Gastrocnemius medialis (tissue), 4 donors: ENCODE measurements around the gene GAL3ST1. TPM values are rescaled to one million over a fixed set of nuclear protein-coding genes. Genes with fewer than 3 reads are reported as not detected.

Source experiments
- ATAC-seq, 2 donors: fragments of 150-250 bp; one replicate each; pipeline ENCODE4 v1.9.1; 2016
- DNase-seq, 2 donors: peaks; one replicate each; pipeline ENCODE4 v3.0.0-alpha.2; 2019
- H3K27ac ChIP-seq, 4 donors: fragments of 200-600 bp; sonication (generic); 1 replicate in 1 of 4; 2 replicates in 3 of 4; pipeline ENCODE4 v1.5.1; 2016 to 2018; ENCODE audit warnings: mild to moderate bottlenecking in 2 of 4, moderate library complexity in 1 of 4
- H3K27me3 ChIP-seq, 3 donors: fragments of 200-600 bp; sonication (generic) in 2 of 3; 1 replicate in 1 of 3; 2 replicates in 2 of 3; pipeline versions ENCODE4 v1.5.1 to v1.6.0; 2016 to 2019; ENCODE audit warnings: mild to moderate bottlenecking in 1 of 3, moderate library complexity in 1 of 3
- H3K36me3 ChIP-seq, 2 donors: fragments of 200-600 bp; sonication (generic) in 1 of 2; one replicate each; pipeline ENCODE4 v1.5.1; 2017 to 2018
- H3K4me1 ChIP-seq, 2 donors: fragments of 200-600 bp; sonication (generic) in 1 of 2; one replicate each; pipeline ENCODE4 v1.5.1; 2016 to 2017; ENCODE audit warnings: mild to moderate bottlenecking in 2 of 2
- H3K4me3 ChIP-seq, 4 donors: fragments of 200-600 bp; sonication (generic) in 3 of 4; 1 replicate in 1 of 4; 2 replicates in 3 of 4; pipeline ENCODE4 v1.5.1; 2016 to 2019; ENCODE audit warnings: mild to moderate bottlenecking in 2 of 4
- H3K9me3 ChIP-seq, 3 donors: fragments of 200-600 bp; sonication (generic) in 2 of 3; 1 replicate in 1 of 3; 2 replicates in 2 of 3; pipeline ENCODE4 v1.5.1; 2016 to 2019
- CTCF ChIP-seq, 5 experiments: fragments of 450-650 bp in 3 of 5; fragments of 200-600 bp in 2 of 5; sonication (generic) in 2 of 5; IDR thresholded peaks in 4 of 5; conservative IDR thresholded peaks in 1 of 5; 1 replicate in 4 of 5; 2 replicates in 1 of 5; pipeline ENCODE4 v1.5.1; 2016 to 2019; ENCODE audit warnings: antibody characterized with exemption in 5 of 5, mild to moderate bottlenecking in 3 of 5, moderate library complexity in 3 of 5
- POLR2A ChIP-seq, 2 donors: fragments of 450-650 bp; IDR thresholded peaks; one replicate each; pipeline ENCODE4 v1.6.1; 2017; ENCODE audit warnings: antibody characterized with exemption in 2 of 2, mild to moderate bottlenecking in 2 of 2, moderate library complexity in 2 of 2
- in situ Hi-C, 4 donors: fragments of 200-750 bp; cut with MboI; loops; one replicate each; pipeline versions ENCODE4 v1.15.0 to v1.8.0; 2017; ENCODE audit warnings: low sequenced_read_pairs in 4 of 4
- intact Hi-C: fragments of 100-400 bp; cut with DNase I; formaldehyde crosslinking; loops from one replicate; pipeline ENCODE4 v1.15.1; 2023; ENCODE audit warnings: low total_unique reads
- total RNA-seq, 4 donors: library from RNA; depleted of rRNA; stranded (reverse); fragments of >200 nt; gene quantifications; one replicate each; pipeline versions ENCODE4 v1.1.0 to v1.2.3, GENCODE V29; 2016

Gene GAL3ST1
- total RNA-seq, 4 donors from 2014 or later = 0.29 to 2.0 (median 1.2) TPM

DNA sequence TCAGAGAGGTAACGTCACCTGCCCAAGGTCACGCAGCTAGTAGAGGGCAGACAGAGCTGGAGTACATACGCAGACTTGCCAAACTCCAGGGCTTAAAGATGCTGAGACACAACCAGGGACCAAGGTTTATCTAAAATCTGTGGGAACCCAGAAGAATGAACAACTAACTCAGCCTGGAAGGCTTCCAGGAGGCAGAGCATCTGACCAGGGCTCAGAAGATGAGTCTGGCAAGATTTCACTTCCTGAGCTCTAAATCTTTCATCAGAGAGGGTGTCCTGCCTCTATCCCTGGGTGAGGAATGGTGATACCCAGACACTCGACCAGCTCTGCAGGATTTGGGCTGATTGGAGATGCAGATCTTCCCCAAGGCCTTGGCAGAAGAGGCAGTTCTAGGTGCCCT lies 9.1 kb downstream of the GAL3ST1 start:
- no peak overlapping the region for H3K27ac ChIP-seq
- no peaks in the 10 kb centered on the region for H3K36me3 ChIP-seq
- no peaks in the 10 kb centered on the region for H3K4me1 ChIP-seq
- intact Hi-C loops (no loop called here), in situ Hi-C loops (no loop called here)
- H3K9me3 ChIP-seq = no peaks in the 10 kb centered on the region
- H3K4me3 ChIP-seq = no peak overlapping the region
- TF ChIP-seq CTCF (IDR thresholded peaks at IDR 0.05 in 4 of 5, conservative IDR thresholded peaks at IDR 0.05 in 1 of 5) = no peak
- TF ChIP-seq POLR2A (IDR thresholded peaks at IDR 0.05) = no peak
- no peaks in the 10 kb centered on the region for H3K27me3 ChIP-seq
- ATAC-seq (no peak), DNase-seq (no peak)

- H3K4me3 ChIP-seq = no peak overlapping the region
- no peaks in the 10 kb centered on the region for H3K27me3 ChIP-seq
- TF ChIP-seq CTCF (IDR thresholded peaks at IDR 0.05 in 4 of 5, conservative IDR thresholded peaks at IDR 0.05 in 1 of 5) (no peak), POLR2A (IDR thresholded peaks at IDR 0.05) (no peak)
Observed at GRCh38 chr22:30564761-30565119, 9.7 kb downstream of the GAL3ST1 start.

DNA sequence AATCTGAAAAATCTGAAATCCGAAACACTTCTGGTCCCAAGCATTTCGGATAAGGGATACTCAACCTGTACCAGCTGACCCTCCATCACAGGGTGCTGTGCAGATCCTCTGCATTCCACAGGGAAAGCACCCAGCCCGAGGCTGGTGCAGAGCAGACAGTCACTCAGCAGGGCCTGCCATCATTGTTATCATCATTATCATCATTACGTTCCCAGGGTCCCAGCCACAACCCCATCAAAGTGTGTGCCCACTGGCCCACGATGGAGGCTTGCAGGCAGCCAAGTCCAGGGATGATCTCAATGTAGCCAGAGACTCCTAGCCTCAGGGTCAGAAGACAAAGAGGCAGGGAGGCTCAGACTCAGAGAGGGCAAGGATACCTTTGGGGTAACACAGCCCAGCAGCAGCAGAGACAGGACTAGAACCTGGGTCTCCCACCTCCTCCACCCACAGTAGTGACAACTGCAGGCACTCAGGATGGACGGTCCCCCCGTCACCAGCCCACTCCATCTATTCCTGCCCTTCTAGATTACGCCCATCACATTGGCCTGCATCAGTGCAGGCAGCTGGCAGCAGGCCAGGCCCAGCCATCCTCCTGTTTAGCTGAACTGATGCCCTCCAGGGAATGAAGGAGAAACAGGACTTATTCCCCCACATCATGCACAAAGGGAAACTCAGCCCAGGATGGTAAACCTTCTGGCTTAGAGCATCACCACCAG lies 10.3 kb downstream of the GAL3ST1 start:
- Histone ChIP-seq H3K4me1 (no peaks in the 10 kb centered on the region), H3K27ac (no peak overlapping the region), H3K9me3 (no peaks in the 10 kb centered on the region), H3K36me3 (no peaks in the 10 kb centered on the region), H3K27me3 (no peaks in the 10 kb centered on the region), H3K4me3 (no peak overlapping the region)
- no peak for DNase-seq
- in situ Hi-C loops (no loop called here), intact Hi-C loops (no loop called here)
- no peak for TF ChIP-seq POLR2A (IDR thresholded peaks at IDR 0.05)
- TF ChIP-seq CTCF (IDR thresholded peaks at IDR 0.05 in 4 of 5, conservative IDR thresholded peaks at IDR 0.05 in 1 of 5) = no peak
- ATAC-seq = no peak

More at GRCh38 chr22:30564761-30565119, 9.7 kb downstream of the GAL3ST1 start:
- ATAC-seq = no peak
- no peak for DNase-seq
- no peak overlapping the region for H3K27ac ChIP-seq
- H3K9me3 ChIP-seq = no peaks in the 10 kb centered on the region
- intact Hi-C loops (no loop called here), in situ Hi-C loops (no loop called here)
- no peaks in the 10 kb centered on the region for H3K36me3 ChIP-seq
- H3K4me1 ChIP-seq = no peaks in the 10 kb centered on the region

DNA sequence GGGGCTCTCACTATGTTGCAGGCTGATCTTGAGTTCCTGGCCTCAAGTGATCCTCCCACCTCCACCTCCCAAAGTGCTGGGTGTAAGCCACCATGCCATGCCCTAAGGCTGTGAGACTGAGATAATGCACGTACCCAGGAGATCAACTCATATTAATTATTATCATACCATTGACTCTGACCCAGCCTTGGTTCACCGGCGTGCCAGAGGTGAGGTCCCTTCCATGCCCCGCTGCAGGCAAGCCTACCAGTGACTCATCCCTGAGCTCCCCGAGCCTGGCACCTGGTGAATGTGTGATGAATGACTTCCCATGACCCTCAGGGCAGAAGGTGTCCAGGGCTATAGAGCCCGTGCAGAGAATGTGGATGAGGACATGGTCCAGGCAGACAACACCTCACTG lies 12.1 kb downstream of the GAL3ST1 start:
- TF ChIP-seq CTCF (IDR thresholded peaks at IDR 0.05 in 4 of 5, conservative IDR thresholded peaks at IDR 0.05 in 1 of 5) (no peak), POLR2A (IDR thresholded peaks at IDR 0.05) (no peak)
- Histone ChIP-seq H3K36me3 (no peaks in the 10 kb centered on the region), H3K4me3 (no peak overlapping the region), H3K9me3 (no peaks in the 10 kb centered on the region), H3K27ac (no peak overlapping the region), H3K4me1 (no peaks in the 10 kb centered on the region), H3K27me3 (no peaks in the 10 kb centered on the region)
- DNase-seq (no peak), ATAC-seq (no peak)
- in situ Hi-C loops (no loop called here), intact Hi-C loops (no loop called here)
